ENCODE results near the gene GPAM. TPM values are rescaled to one million over a fixed set of nuclear protein-coding genes. Genes with fewer than 3 reads are reported as not detected.
A peak's percentile ranks its signal among the peaks of the same experiment; 100 is the strongest.

GPAM gene
- total and polyA plus RNA-seq, 4 donors = 35.5 to 214 (median 147) TPM

DNA sequence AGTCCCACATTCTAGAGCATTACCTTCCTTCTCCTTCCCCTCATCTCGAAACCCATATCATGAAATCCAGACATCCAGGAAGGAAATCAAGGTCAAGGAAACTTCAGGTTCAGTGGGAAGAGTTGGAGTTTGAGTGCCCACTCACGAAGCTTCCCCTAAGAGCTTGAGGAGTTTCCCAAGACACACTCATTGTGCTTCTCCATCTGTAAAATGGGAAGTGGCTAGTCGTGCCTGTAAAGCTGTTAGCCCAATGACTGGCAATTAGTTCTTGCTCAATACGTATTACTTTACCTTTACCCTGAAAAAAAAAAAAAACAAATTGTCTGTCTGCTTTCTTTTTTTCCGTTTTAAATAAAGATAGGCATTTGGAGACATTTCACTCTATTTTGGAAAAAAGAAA, 42.3 kb downstream of the GPAM start:
- no peaks in the 10 kb centered on the region for H3K4me1 ChIP-seq (ENCODE audit: control insufficient read depth in 4 of 4, insufficient read depth in 4 of 4, low read length in 3 of 4)
- no peaks in the 10 kb centered on the region for H3K9me3 ChIP-seq (ENCODE audit: control insufficient read depth in 4 of 4, low read length in 3 of 4)
- peak overlapping the region in 1 of 2 donors; percentile 30 for H3K27ac ChIP-seq (ENCODE audit: low read depth in 1 of 2, low read length in 2 of 2)
- 57% methylated on average over 5 of the region's 5 CpGs for WGBS
- H3K36me3 ChIP-seq (ENCODE audit: control insufficient read depth in 4 of 4, insufficient read depth in 3 of 4, low read depth in 1 of 4, low read length in 3 of 4) = no peaks in the 10 kb centered on the region
- H3K9ac ChIP-seq (ENCODE audit: low read depth in 1 of 2, low read length in 2 of 2) = no peak overlapping the region
- no peak overlapping the region for H3K4me3 ChIP-seq (ENCODE audit: low read depth in 1 of 3, low read length in 3 of 3)
- H3K27me3 ChIP-seq (ENCODE audit: control insufficient read depth in 4 of 4, insufficient read depth in 4 of 4, low read length in 3 of 4) = no peaks in the 10 kb centered on the region
- no peak for TF ChIP-seq HNF4G (IDR thresholded peaks at IDR 0.05)
- no peak for TF ChIP-seq JUND (IDR thresholded peaks at IDR 0.05)
- no peak for TF ChIP-seq NR2F2 (IDR thresholded peaks at IDR 0.05)
- TF ChIP-seq RXRA (IDR thresholded peaks at IDR 0.05) = no peak
- no peak for TF ChIP-seq HNF4A (conservative IDR thresholded peaks at IDR 0.05)
- TF ChIP-seq, protein P1, sequence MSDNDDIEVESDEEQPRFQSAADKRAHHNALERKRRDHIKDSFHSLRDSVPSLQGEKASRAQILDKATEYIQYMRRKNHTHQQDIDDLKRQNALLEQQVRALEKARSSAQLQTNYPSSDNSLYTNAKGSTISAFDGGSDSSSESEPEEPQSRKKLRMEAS (IDR thresholded peaks at IDR 0.05) = no peak
- TF ChIP-seq FOXA1 (IDR thresholded peaks at IDR 0.05) = no peak
- TF ChIP-seq, protein P2, sequence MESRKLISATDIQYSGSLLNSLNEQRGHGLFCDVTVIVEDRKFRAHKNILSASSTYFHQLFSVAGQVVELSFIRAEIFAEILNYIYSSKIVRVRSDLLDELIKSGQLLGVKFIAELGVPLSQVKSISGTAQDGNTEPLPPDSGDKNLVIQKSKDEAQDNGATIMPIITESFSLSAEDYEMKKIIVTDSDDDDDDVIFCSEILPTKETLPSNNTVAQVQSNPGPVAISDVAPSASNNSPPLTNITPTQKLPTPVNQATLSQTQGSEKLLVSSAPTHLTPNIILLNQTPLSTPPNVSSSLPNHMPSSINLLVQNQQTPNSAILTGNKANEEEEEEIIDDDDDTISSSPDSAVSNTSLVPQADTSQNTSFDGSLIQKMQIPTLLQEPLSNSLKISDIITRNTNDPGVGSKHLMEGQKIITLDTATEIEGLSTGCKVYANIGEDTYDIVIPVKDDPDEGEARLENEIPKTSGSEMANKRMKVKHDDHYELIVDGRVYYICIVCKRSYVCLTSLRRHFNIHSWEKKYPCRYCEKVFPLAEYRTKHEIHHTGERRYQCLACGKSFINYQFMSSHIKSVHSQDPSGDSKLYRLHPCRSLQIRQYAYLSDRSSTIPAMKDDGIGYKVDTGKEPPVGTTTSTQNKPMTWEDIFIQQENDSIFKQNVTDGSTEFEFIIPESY (IDR thresholded peaks at IDR 0.05) = no peak
- TF ChIP-seq EGR1 (IDR thresholded peaks at IDR 0.05; ENCODE audit: low read depth in 2 of 2) = no peak
- DNase-seq (ENCODE audit: low spot score) = no peak

DNA sequence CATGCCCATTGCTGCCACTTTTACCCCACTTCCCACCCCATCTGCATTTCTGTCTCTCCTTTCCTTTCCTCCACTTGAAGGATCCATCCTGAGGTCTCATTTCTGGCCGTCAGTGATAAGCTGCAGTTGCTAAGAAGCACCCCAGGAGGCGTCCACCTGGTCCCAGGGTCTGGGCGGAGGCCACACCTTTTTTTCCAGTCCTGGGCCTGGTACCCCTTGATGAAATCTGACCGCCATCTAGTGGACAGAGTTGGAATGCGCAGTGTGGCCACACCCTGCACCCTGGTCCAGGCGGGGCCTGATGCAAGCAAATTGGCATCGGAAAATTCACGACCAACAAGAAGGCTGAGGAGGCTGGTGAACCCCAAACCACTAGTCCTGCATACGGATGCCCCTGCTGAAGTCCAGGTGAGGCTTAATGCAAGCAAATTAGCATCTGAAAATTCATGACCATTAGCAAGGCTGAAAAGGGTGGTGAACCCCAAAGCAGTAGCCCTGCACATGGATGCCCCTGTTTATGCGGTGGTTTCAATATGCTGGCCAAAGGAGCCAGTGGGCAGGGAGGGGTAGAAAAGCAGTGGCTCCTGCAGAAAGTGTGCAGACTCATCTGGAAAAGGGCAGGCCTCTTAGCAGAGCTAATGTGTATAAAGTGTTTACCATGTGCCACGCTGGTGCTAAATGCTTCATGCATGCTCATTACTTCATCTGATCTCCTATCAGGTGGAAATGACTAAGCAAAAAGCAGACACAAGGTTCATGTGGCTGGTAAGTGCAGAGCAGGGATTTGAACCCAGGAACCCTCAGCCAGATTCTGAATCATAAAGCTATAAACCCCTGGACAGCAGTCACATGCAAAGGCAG, 43.2 kb downstream of the GPAM start:
- H3K27me3 ChIP-seq (ENCODE audit: control insufficient read depth in 4 of 4, insufficient read depth in 4 of 4, low read length in 3 of 4) = no peaks in the 10 kb centered on the region
- TF ChIP-seq RXRA (IDR thresholded peaks at IDR 0.05) (peak in 1 of 2 donors; percentile 52), SP1 (IDR thresholded peaks at IDR 0.05) (no peak), TAF1 (conservative IDR thresholded peaks at IDR 0.05) (no peak), JUND (IDR thresholded peaks at IDR 0.05) (no peak), HNF4G (IDR thresholded peaks at IDR 0.05) (no peak), FOXA2 (IDR thresholded peaks at IDR 0.05) (peak; percentile 25), YY1 (IDR thresholded peaks at IDR 0.05) (no peak), GABPA (IDR thresholded peaks at IDR 0.05 in 1 of 2, conservative IDR thresholded peaks at IDR 0.05 in 1 of 2) (no peak), HNF4A (conservative IDR thresholded peaks at IDR 0.05) (peak; percentile 5 to 25), NR2F2 (IDR thresholded peaks at IDR 0.05) (no peak), RAD21 (IDR thresholded peaks at IDR 0.05) (peak; percentile 71 to 76)
- TF ChIP-seq, protein P3, sequence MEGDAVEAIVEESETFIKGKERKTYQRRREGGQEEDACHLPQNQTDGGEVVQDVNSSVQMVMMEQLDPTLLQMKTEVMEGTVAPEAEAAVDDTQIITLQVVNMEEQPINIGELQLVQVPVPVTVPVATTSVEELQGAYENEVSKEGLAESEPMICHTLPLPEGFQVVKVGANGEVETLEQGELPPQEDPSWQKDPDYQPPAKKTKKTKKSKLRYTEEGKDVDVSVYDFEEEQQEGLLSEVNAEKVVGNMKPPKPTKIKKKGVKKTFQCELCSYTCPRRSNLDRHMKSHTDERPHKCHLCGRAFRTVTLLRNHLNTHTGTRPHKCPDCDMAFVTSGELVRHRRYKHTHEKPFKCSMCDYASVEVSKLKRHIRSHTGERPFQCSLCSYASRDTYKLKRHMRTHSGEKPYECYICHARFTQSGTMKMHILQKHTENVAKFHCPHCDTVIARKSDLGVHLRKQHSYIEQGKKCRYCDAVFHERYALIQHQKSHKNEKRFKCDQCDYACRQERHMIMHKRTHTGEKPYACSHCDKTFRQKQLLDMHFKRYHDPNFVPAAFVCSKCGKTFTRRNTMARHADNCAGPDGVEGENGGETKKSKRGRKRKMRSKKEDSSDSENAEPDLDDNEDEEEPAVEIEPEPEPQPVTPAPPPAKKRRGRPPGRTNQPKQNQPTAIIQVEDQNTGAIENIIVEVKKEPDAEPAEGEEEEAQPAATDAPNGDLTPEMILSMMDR (IDR thresholded peaks at IDR 0.05; ENCODE audit: low read depth, low read length, missing input control) = peak; percentile 69
- TF ChIP-seq, protein P2 (IDR thresholded peaks at IDR 0.05) = no peak
- no peak overlapping the region for H3K9ac ChIP-seq (ENCODE audit: low read depth in 1 of 2, low read length in 2 of 2)
- no peaks in the 10 kb centered on the region for H3K4me1 ChIP-seq (ENCODE audit: control insufficient read depth in 4 of 4, insufficient read depth in 4 of 4, low read length in 3 of 4)
- no peaks in the 10 kb centered on the region for H3K9me3 ChIP-seq (ENCODE audit: control insufficient read depth in 4 of 4, low read length in 3 of 4)
- H3K27ac ChIP-seq (ENCODE audit: low read depth in 1 of 2, low read length in 2 of 2) = peak overlapping the region in 1 of 2 donors; percentile 30
- peak; percentile 74 for DNase-seq (ENCODE audit: low spot score)
- H3K4me3 ChIP-seq (ENCODE audit: low read depth in 1 of 3, low read length in 3 of 3) = no peak overlapping the region
- no peaks in the 10 kb centered on the region for H3K36me3 ChIP-seq (ENCODE audit: control insufficient read depth in 4 of 4, insufficient read depth in 3 of 4, low read depth in 1 of 4, low read length in 3 of 4)
- WGBS = 39% methylated on average over 11 of the region's 11 CpGs

Measured in liver (tissue), 9 donors.